Activated T-cell treated with anti-CD3 and anti-CD28 coated beads for 24 hours (primary cell): ENCODE data around the gene MPL.

Source experiments
- DNase-seq: peaks from one replicate; pipeline ENCODE4 v3.0.0-alpha.2; 2020; ENCODE audit warnings: low read depth

MPL gene

GRCh38 chr1:43337588-43337987 lies at the start of gene MPL:
MPL (plus strand) TSS chr1:43337818; CDS start chr1:43337849, 31 bp downstream.
- no peak for DNase-seq

GRCh38 chr1:43288058-43288784 lies 49.4 kb upstream of the MPL start:
- no peak for DNase-seq

GRCh38 chr1:43288785-43289706 lies 48.6 kb upstream of the MPL start:
- no peak for DNase-seq

GRCh38 chr1:43292216-43292615 lies 45.4 kb upstream of the MPL start:
- no peak for DNase-seq

- DNase-seq = no peak
These were observed 44.9 kb upstream of the MPL start for GRCh38 chr1:43292679-43293078.

- DNase-seq = no peak
These were observed 44.4 kb upstream of the MPL start for GRCh38 chr1:43293176-43293575.

- DNase-seq = no peak
These were observed 43.5 kb upstream of the MPL start for GRCh38 chr1:43293896-43294760.

GRCh38 chr1:43294761-43295160 lies 42.9 kb upstream of the MPL start:
- no peak for DNase-seq

GRCh38 chr1:43296207-43296606 lies 41.4 kb upstream of the MPL start:
- no peak for DNase-seq

GRCh38 chr1:43298055-43298454 lies 39.6 kb upstream of the MPL start:
- DNase-seq = no peak

- no peak for DNase-seq
These were observed 38.5 kb upstream of the MPL start for GRCh38 chr1:43299101-43299500.

GRCh38 chr1:43300378-43301094 lies 37.1 kb upstream of the MPL start, which contains the start of gene TIE1:
TIE1 (plus strand) TSS chr1:43300982; CDS start chr1:43301072, 90 bp downstream.
- DNase-seq = no peak

- DNase-seq = no peak
These were observed 35.4 kb upstream of the MPL start for GRCh38 chr1:43302201-43302600.

- no peak for DNase-seq
These were observed 34.7 kb upstream of the MPL start for GRCh38 chr1:43302721-43303470.

GRCh38 chr1:43303471-43304313 lies 33.9 kb upstream of the MPL start:
- no peak for DNase-seq

- DNase-seq = no peak
These were observed 33.3 kb upstream of the MPL start for GRCh38 chr1:43304314-43304681.

- DNase-seq = no peak
These were observed 32.8 kb upstream of the MPL start for GRCh38 chr1:43304771-43305300.

- no peak for DNase-seq
These were observed 32.2 kb upstream of the MPL start for GRCh38 chr1:43305461-43305860.

- DNase-seq = no peak
These were observed 31.5 kb upstream of the MPL start for GRCh38 chr1:43305926-43306687.
